Subcutaneous abdominal adipose tissue (tissue), 5 donors: Measurements from ENCODE around the gene MALAT1.
A peak's percentile ranks its signal among the peaks of the same experiment; 100 is the strongest.
"Not testable (repeated sequence)": the region's sequence is repeated elsewhere in the genome, so short reads cannot be mapped to it uniquely, and the experiment has no call there.

Source experiments
- H3K27ac ChIP-seq: one replicate; pipeline ENCODE4 v1.7.0; 2013; ENCODE audit warnings: low read depth, mild to moderate bottlenecking, inconsistent platforms, low read length, moderate library complexity
- H3K27me3 ChIP-seq, 5 donors: one replicate each; pipeline ENCODE4 v1.7.0; 2013; ENCODE audit warnings: low read length in 5 of 5, inconsistent platforms in 1 of 5; ENCODE audit not compliant: control insufficient read depth in 5 of 5, insufficient read depth in 4 of 5
- H3K36me3 ChIP-seq, 5 donors: one replicate each; pipeline ENCODE4 v1.7.0; 2013; ENCODE audit warnings: low read length in 5 of 5; ENCODE audit not compliant: control insufficient read depth in 5 of 5, insufficient read depth in 5 of 5
- H3K4me1 ChIP-seq, 5 donors: one replicate each; pipeline ENCODE4 v1.7.0; 2013; ENCODE audit warnings: low read length in 5 of 5, mild to moderate bottlenecking in 3 of 5, moderate library complexity in 1 of 5; ENCODE audit not compliant: control insufficient read depth in 5 of 5, insufficient read depth in 5 of 5
- H3K4me3 ChIP-seq, 5 donors: one replicate each; pipeline ENCODE4 v1.7.0; 2013; ENCODE audit warnings: low read length in 5 of 5, low read depth in 1 of 5
- H3K9ac ChIP-seq, 5 donors: one replicate each; pipeline ENCODE4 v1.7.0; 2013; ENCODE audit warnings: low read length in 5 of 5, mild to moderate bottlenecking in 4 of 5, moderate library complexity in 3 of 5
- H3K9me3 ChIP-seq, 5 donors: one replicate each; pipeline ENCODE4 v1.7.0; 2013; ENCODE audit warnings: low read length in 5 of 5; ENCODE audit not compliant: control insufficient read depth in 5 of 5
- donor health status: healthy.
- donor health status: healthy.
- donor health status: healthy.
- donor health status: healthy.
- donor health status: healthy.

MALAT1 gene

DNA sequence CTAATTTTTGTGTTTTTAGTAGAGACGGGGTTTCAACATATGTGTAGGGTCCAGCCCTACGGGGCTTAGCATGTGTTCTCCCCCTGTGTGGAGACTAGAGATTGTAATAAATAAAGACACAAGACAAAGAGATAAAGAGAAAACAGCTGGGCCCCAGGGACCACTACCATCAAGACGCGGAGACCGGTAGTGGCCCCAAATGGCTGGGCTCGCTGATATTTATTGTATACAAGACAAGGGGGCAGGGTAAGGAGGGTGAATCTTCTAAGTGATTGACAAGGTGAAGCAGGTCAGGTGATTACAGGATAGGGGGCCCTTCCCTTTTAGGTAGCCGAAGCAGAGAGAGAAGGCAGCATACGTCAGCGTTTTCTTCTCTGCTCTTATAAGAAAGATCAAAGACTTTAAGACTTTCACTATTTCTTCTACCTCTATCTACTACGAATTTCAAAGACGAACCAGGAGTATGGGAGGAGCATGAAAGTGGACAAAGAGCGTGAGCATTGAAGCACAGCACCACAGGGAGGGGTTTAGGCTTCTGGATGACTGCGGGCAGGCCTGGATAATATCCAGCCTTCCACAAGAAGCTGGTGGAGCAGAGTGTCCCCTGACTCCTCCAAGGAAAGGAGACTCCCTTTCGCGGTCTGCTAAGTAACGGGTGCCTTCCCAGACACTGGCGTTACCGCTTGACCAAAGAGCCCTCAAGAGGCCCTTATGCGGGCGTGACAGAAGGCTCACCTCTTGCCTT, 23.1 kb downstream of the MALAT1 start:
- not testable (repeated sequence) for H3K9me3 ChIP-seq, H3K36me3 ChIP-seq, H3K9ac ChIP-seq, H3K27me3 ChIP-seq, H3K4me3 ChIP-seq, H3K27ac ChIP-seq
- H3K4me1 ChIP-seq: peaks cover 5 to 29% (median 23%) of the 10 kb centered on the region in 5 donors

- H3K4me3 ChIP-seq, H3K27ac ChIP-seq, H3K27me3 ChIP-seq, H3K9me3 ChIP-seq, H3K9ac ChIP-seq: not testable (repeated sequence)
- Histone ChIP-seq H3K4me1 (peaks cover 5 to 29% (median 23%) of the 10 kb centered on the region in 5 donors), H3K36me3 (peaks cover 0 to 15% (median 10%) of the 10 kb centered on the region in 5 donors)
Measured at GRCh38 chr11:65522718-65523630, 24.1 kb downstream of the MALAT1 start.

DNA sequence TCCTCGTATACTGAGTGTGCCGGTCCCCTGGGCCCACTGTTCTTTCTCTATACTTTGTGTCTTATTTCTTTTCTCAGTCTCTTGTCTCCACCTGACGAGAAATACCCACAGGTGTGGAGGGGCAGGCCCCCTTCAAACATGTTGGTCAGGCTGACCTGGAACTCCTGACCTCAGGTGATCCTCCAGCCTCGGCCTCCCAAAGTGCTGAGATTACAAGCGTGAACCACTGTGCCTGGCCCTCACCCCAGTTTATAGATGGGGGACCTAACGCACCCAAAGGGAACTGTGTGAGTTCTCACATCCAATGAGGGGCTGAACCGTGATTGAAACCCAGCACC, 24.8 kb downstream of the MALAT1 start:
- H3K9ac ChIP-seq, H3K9me3 ChIP-seq, H3K4me3 ChIP-seq, H3K27me3 ChIP-seq, H3K27ac ChIP-seq: not testable (repeated sequence)
- peaks cover 0 to 15% (median 13%) of the 10 kb centered on the region in 5 donors for H3K36me3 ChIP-seq
- H3K4me1 ChIP-seq: peaks cover 5 to 29% (median 23%) of the 10 kb centered on the region in 5 donors

- Histone ChIP-seq H3K4me1 (peaks cover 5 to 29% (median 23%) of the 10 kb centered on the region in 5 donors), H3K9ac (peak overlapping the region in 4 of 5 donors; percentile 35 to 66 (median 60)), H3K27me3 (no peaks in the 10 kb centered on the region), H3K27ac (no peak overlapping the region), H3K9me3 (no peaks in the 10 kb centered on the region), H3K4me3 (peak overlapping the region; percentile 52 to 78 (median 55)), H3K36me3 (peaks cover 0 to 21% (median 17%) of the 10 kb centered on the region in 5 donors)
Measured at GRCh38 chr11:65524014-65524740, 25.3 kb downstream of the MALAT1 start.

- peaks cover 0 to 29% (median 24%) of the 10 kb centered on the region in 5 donors for H3K36me3 ChIP-seq
- H3K9ac ChIP-seq: peak within 1 kb of the TSS; percentile 71 to 94 (median 88)
- no peaks in the 10 kb centered on the region for H3K9me3 ChIP-seq
- H3K4me1 ChIP-seq: peaks cover 5 to 29% (median 23%) of the 10 kb centered on the region in 5 donors
- peak within 1 kb of the TSS; percentile 70 to 91 (median 82) for H3K4me3 ChIP-seq
- no peaks in the 10 kb centered on the region for H3K27me3 ChIP-seq
- peak within 1 kb of the TSS; percentile 75 for H3K27ac ChIP-seq
Measured at GRCh38 chr11:65524741-65525545, 26.1 kb downstream of the MALAT1 start, which contains the start of gene SCYL1. Gene SCYL1, plus strand, starts transcription at chr11:65525083. Its CDS starts 71 bp downstream, at chr11:65525154.

- Histone ChIP-seq H3K4me3 (peak overlapping the region; percentile 67 to 91 (median 82)), H3K4me1 (peaks cover 5 to 29% (median 23%) of the 10 kb centered on the region in 5 donors), H3K27me3 (no peaks in the 10 kb centered on the region), H3K9me3 (no peaks in the 10 kb centered on the region), H3K36me3 (peaks cover 0 to 37% (median 33%) of the 10 kb centered on the region in 5 donors), H3K9ac (peak overlapping the region; percentile 71 to 94 (median 88)), H3K27ac (peak overlapping the region; percentile 75)
Measured at GRCh38 chr11:65525546-65526480, 27.0 kb downstream of the MALAT1 start.

DNA sequence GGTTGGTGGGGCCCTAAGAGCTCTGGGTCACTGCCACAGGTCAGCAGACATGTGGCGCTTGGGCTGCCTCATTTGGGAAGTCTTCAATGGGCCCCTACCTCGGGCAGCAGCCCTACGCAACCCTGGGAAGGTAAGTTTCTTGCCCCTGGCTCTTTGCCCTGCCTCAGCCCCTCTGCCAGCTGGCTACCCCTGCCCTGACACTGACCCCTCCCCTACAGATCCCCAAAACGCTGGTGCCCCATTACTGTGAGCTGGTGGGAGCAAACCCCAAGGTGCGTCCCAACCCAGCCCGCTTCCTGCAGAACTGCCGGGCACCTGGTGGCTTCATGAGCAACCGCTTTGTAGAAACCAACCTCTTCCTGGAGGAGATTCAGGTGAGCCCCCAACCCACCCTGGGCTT, 27.9 kb downstream of the MALAT1 start:
- H3K36me3 ChIP-seq: peaks cover 0 to 47% (median 42%) of the 10 kb centered on the region in 5 donors
- H3K4me3 ChIP-seq: no peak overlapping the region
- no peaks in the 10 kb centered on the region for H3K9me3 ChIP-seq
- peaks cover 5 to 29% (median 23%) of the 10 kb centered on the region in 5 donors for H3K4me1 ChIP-seq
- H3K27ac ChIP-seq: no peak overlapping the region
- H3K9ac ChIP-seq: peak overlapping the region in 2 of 5 donors; percentile 88 to 94
- H3K27me3 ChIP-seq: no peaks in the 10 kb centered on the region

DNA sequence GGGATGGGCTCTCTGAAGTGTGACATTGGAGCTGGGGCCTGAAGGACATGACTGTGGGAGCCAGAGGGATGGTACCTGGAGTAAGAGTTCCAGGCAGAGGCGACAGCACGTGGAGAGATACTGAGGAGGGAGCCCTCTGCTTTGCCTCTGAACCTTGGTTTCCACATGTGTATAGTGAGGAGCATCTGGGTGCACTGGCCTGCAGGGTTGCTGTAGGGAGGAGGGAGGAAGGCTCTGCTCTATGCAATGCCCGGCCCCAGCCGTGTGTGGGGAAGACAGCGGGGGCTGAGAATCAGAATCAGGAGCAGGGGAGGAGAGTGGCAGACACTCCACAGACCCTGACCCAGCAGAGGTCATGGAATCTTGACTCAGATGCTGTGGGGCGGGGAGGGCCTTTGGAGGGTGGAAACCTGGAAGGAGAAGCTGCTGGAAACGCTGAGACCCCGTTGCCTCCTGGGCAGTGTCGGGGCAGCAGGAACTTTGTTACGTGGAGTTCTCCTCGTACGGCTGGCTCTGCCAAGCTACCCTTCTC, 30.0 kb downstream of the MALAT1 start:
- Histone ChIP-seq H3K4me1 (peaks cover 5 to 21% (median 20%) of the 10 kb centered on the region in 5 donors), H3K4me3 (no peak overlapping the region), H3K36me3 (peaks cover 0 to 65% (median 59%) of the 10 kb centered on the region in 5 donors), H3K9ac (no peak overlapping the region), H3K27me3 (no peaks in the 10 kb centered on the region), H3K27ac (no peak overlapping the region), H3K9me3 (no peaks in the 10 kb centered on the region)
